Activated naive CD4-positive, alpha-beta T cell treated with anti-CD3 and anti-CD28 coated beads, Interleukin-2, amount 50 U/mL, for 72 hours (primary cell): ENCODE results near the gene FBXO36. TPM values are rescaled to one million over a fixed set of nuclear protein-coding genes. Genes with fewer than 3 reads are reported as not detected.
"Not testable (repeated sequence)": the region's sequence is repeated elsewhere in the genome, so short reads cannot be mapped to it uniquely, and the experiment has no call there.

Experiments used
- ATAC-seq, 2 donors: fragments of 150-1000 bp; cut with Tn5 transposase; 2 replicates each; pipeline ENCODE4 v1.10.0; 2021; ENCODE audit warnings: mild to moderate bottlenecking in 2 of 2, moderate library complexity in 2 of 2
- DNase-seq, 2 donors: peaks; one replicate each; pipeline ENCODE4 v3.0.0; 2021 to 2022; ENCODE audit warnings: low spot score in 2 of 2
- H3K27ac Mint-ChIP-seq, 2 donors: one replicate each; pipeline ENCODE4 v1.8.0; 2022; ENCODE audit warnings: mild to moderate bottlenecking in 2 of 2, mixed read lengths in 2 of 2
- H3K36me3 Mint-ChIP-seq, 2 donors: one replicate each; pipeline ENCODE4 v1.8.0; 2022; ENCODE audit warnings: mixed read lengths in 2 of 2
- H3K9me3 Mint-ChIP-seq, 2 donors: one replicate each; pipeline ENCODE4 v1.8.0; 2022; ENCODE audit warnings: mixed read lengths in 2 of 2
- total RNA-seq, 2 donors: library from RNA; stranded (reverse); gene quantifications; one replicate each; pipeline ENCODE4 v1.2.3, GENCODE V29; 2022

Gene FBXO36
- total RNA-seq, 2 donors from 2014 or later, result 0.91 to 1.3 TPM

DNA sequence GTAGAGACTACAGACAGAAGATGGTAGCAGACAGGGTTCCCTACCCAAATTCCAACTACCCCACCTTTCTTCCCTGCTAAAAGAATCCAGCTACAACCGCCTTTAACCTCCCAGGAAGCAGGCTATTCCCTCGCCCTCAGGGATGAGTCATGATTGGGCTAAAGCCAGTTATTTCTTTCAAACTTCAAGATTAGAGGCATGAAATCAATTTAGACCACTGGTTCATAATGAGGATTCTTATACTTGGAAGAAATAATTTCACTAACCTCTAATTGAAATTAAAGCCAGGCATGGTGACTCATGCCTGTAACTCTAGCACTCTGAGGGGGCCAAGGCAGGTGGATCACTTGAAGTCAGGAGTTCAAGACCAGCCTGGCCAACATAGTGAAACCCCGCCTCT, 20.5 kb upstream of the FBXO36 start:
- no peak overlapping the region for H3K27ac Mint-ChIP-seq
- no peak for DNase-seq
- ATAC-seq, result no peak
- no peaks in the 10 kb centered on the region for H3K9me3 Mint-ChIP-seq
- peaks cover 7 to 28% of the 10 kb centered on the region in 2 donors for H3K36me3 Mint-ChIP-seq

DNA sequence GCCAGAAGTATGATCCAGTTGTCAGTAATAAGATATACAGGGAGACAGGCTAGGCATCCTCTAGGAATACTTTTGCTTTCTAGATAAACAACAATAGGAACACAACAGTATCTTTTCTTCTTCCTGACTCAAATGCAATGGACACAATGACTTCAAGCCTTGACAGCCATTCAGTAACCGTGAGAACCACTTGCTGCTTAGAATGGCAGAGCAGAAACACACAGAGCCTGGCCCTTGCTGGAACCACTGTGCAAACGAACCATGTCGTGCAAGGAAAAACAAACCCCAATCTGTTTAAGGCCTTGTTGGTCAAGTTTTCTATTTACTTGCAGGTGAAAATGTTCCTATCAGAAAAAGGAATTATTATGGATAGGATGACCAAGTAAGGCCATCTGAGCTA, 19.3 kb upstream of the FBXO36 start:
- Mint-ChIP-seq H3K36me3 (peaks cover 7 to 35% of the 10 kb centered on the region in 2 donors), H3K27ac (no peak overlapping the region), H3K9me3 (no peaks in the 10 kb centered on the region)
- DNase-seq, result no peak
- no peak for ATAC-seq

DNA sequence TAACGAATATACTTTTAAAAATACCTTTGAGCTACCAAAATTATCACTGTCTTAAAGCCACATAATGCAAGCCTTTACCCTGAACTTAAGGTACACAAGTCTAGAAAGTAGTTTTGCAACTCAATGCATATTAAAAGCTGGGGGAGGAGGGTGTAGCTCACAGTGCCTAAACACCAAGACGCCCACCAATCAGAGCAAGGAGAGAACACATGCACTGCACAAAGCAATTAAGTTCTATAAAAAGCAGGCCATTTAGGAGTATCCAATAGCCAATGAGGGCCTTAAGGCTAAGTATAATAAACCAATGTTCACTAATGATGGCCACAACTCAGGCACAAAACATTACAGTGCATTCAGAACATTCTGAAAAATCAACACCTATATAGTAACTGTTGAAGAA, 16.7 kb upstream of the FBXO36 start:
- H3K27ac Mint-ChIP-seq, result peak overlapping the region in 1 of 2 donors; percentile 66
- H3K36me3 Mint-ChIP-seq, result peaks cover 7 to 35% of the 10 kb centered on the region in 2 donors
- DNase-seq (no peak), ATAC-seq (no peak)
- H3K9me3 Mint-ChIP-seq, result no peaks in the 10 kb centered on the region

DNA sequence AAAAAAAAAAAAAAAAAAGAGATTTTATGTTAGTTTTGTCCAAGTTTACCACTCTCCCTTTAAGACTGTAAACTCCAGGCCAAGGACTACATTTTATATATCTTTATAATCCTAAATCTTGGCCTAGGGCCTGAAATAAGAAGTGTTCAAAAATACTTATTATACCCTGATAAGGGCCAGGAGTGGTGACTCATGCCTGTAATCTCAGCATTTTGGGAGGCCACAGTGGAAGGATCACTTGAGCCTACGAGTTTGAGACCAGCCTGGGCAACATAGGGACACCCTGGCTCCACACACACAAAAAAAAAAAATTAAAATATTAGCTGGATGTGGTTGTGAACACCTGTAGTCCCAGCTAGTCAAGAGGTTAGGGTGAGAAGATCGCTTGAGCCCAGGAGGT, 13.2 kb upstream of the FBXO36 start:
- Mint-ChIP-seq H3K27ac (peak overlapping the region in 1 of 2 donors; percentile 23), H3K36me3 (peaks cover 0 to 14% of the 10 kb centered on the region in 2 donors), H3K9me3 (no peaks in the 10 kb centered on the region)
- DNase-seq (no peak), ATAC-seq (no peak)

DNA sequence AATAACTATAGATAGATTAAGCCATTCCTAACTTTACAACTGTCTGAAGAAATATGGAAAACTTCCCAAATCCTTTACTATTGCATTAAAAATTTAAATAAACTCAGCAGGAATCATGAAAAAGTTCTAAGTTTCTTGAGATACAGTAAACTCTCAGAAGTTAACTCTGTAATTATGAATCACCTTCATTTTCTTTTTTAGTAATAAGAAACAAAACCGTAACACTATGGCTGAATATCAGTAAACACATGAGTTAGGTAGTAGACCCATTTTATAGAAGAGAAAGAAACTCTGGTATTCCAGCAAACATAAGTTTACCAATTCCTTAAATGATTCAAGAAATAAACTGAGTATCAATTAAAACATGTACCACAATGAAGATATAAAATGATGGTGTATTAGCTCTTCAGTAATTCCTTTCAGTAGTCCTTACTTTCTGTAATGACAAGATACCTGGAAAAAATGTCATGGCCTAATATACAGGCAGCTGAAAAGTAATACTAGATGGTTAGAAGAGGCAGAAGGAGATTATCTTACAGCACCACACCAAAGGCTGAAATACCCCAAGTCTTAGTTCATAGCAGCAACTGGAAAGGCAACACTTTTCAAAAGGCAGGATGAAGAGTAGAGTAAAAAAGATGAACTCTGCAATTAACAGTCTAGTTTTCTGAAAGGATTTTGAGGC, 12.0 kb upstream of the FBXO36 start:
- Mint-ChIP-seq H3K9me3 (no peaks in the 10 kb centered on the region), H3K36me3 (peaks cover 0 to 11% of the 10 kb centered on the region in 2 donors), H3K27ac (peak overlapping the region; percentile 30 to 45)
- ATAC-seq (peak in 1 of 2 donors; percentile 86), DNase-seq (no peak)

DNA sequence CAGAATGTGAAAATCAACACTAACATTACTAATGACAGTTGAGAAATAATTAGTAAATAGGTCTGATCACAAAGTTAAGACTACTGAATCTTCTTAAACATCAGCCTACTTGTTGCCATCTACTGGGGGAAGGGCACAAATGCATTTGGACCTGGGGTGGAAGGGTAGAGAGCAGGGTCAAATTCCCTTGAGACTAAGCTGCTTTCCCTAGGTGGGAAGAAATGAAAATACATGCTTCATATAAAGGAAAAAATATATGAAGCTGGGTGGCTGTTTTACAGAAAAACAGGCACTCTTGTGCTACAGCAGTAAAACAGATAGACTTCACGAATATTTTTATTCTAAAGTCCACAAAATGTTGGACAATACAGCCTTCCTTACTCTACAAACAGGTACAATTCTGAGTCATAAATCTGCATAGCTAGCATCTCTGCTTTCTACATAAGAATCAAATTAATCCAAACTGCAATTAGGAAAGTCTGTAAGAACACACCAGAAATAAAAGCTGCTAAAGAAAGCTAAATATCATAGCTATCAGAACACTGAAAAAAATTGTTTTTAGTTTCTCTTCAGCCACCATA, 11.4 kb upstream of the FBXO36 start:
- Mint-ChIP-seq H3K9me3 (no peaks in the 10 kb centered on the region), H3K36me3 (peaks cover 0 to 7% of the 10 kb centered on the region in 2 donors), H3K27ac (peak overlapping the region in 1 of 2 donors; percentile 45)
- DNase-seq, result peak in 1 of 2 donors; percentile 11
- ATAC-seq, result peak in 1 of 2 donors; percentile 63

DNA sequence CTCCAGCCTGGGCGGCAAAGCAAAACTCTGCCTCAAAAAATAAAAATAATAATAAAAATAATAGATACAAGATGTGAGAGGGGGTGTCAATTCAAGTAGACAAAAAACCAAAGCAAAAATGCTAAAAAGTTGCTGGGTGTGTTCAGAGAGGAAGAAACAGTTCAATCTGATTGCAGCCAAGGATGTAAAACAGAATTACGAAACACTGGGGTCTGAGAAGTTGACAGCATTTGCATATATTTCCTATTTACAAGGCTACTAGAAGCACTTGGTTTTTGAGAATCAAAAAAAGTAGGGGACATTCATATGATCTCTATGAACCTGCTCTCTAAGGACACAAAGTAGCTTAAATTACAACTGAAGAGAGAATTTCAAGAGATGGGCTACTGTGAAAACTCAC, 8.1 kb upstream of the FBXO36 start:
- Mint-ChIP-seq H3K27ac (no peak overlapping the region), H3K9me3 (no peaks in the 10 kb centered on the region), H3K36me3 (peaks cover 9 to 16% of the 10 kb centered on the region in 2 donors)
- DNase-seq (no peak), ATAC-seq (no peak)

DNA sequence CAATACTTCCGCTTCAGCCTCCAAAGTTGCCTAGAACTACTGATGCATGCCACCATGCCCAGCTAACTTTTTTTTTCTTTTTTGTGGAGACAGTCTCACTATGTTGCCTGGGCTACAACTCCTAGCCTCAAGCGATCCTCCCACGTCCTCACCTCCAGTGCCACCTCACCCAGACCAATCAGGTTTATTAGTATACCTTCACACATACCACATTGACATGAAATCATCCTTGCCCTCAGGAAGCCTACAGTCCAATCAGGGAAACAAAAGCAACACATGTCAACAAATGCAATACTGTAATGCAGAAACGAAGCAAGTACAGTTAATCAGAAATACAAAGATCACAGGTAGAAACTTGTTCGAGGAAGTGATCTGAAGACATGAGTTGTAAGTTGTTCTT, 4.5 kb upstream of the FBXO36 start:
- H3K9me3 Mint-ChIP-seq, result no peaks in the 10 kb centered on the region
- DNase-seq (no peak), ATAC-seq (no peak)
- H3K36me3 Mint-ChIP-seq, result peaks cover 25 to 36% of the 10 kb centered on the region in 2 donors
- peak overlapping the region in 1 of 2 donors; percentile 12 for H3K27ac Mint-ChIP-seq

DNA sequence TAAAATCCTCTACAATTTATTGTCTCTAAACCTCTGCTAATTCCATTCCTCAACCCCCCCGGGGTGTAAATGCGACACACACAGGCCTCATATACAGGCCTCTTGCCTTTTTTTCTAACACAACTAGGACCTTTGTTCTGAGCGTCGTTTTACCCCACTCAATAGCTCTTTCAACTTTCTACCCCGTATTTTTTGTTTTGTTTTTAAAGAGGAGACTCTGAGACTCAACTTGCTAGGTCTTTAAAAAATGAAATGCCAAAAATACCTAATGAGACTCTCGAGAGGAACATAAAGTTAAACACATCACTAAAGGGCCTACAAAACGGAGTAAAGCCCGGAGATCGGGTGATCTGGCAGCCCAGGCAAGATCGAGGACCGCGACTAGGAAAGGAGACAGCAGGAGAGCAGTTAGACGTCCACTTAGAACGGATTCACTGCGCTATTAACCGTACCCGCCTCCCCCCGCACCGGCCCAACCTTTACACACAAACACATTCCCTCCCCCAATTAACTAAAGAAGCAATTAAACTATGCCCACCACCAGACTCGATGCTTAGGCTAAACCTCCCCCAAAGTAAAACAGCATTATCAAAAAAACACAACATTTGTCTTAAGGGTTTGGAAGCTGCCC, 2.2 kb upstream of the FBXO36 start:
- ATAC-seq (no peak), DNase-seq (peak in 1 of 2 donors; percentile 21)
- Mint-ChIP-seq H3K36me3 (peaks cover 25 to 36% of the 10 kb centered on the region in 2 donors), H3K9me3 (no peaks in the 10 kb centered on the region), H3K27ac (peak overlapping the region; percentile 99 to 100)

DNA sequence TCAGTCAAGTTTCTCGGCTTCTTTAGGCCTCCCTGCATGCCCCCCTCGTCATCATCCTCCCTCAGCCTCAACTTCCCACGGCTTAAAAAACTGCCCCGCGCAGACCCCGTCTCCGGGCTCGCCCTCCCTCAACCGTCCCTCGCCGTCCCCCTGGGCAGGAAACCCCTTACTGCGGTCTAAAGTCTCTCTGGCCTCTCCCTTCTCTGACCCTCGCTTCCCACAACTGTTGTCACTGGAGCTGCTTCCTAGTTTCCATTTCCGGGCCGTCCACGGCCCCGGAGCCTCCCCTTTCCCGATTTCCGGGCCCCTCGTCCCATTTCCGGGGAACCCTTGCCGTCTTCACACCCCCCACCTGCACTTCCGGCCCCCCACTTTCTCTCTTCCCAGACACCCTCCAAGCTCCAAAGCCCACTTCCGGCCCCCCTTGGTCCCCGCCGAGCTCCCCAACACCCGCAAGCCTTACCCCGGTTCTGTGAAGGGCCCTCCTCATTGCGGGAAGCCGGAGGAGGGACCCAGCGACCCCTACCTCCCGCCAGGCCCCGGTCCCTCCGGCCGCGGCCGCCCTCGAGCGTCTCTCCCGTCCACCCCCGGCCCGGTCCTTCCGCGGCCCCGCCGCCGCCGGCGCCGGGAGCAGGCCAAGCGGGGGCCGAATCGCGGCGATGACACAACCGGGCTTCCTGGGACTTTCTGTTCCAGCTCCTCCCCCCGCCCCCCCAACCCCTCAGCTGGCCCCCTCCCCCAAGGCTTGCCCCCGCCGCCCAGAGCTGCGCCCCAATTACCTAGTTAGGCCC, 1.0 kb upstream of the FBXO36 start:
- DNase-seq (peak in 1 of 2 donors; percentile 79), ATAC-seq (peak; percentile 14 to 25)
- Mint-ChIP-seq H3K27ac (peak overlapping the region; percentile 99 to 100), H3K9me3 (no peaks in the 10 kb centered on the region), H3K36me3 (peaks cover 25 to 36% of the 10 kb centered on the region in 2 donors)

DNA sequence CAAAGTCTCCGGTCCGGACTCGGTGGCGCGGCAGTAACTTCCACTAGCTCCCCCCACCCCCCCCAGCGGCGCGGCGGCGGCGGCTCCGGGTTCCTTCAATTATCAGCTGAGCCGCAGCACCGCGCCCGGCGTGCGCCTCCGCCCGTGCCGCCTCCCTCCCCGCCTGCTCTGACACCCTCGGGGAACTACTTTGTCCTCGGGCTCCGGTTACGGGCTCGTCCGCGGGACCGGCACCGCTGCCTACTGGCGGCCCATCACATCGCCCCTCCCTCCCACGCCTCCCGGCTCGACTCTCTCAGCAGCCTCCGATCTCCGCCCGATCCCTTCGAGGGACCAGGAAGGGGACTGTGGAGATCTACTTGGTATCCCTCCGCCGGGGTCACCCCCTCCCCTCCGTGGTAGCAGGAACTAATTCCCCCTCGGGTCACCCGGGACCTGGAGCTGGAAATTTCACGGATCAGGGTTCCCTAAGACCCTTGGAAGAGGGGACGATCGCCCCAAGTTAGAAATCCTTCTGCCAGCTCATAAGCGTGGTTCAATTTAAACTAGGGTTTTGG, 333 bp upstream of the FBXO36 start, which contains the start of gene TRIP12:
TSS of gene TRIP12 (minus strand) at position 118 of the 557 bp plus-strand sequence. CDS start 41,930 bp downstream, outside the sequence.
- DNase-seq, result peak; percentile 83 to 94
- peak; percentile 80 to 89 for ATAC-seq
- Mint-ChIP-seq H3K9me3 (no peaks in the 10 kb centered on the region), H3K36me3 (peaks cover 25 to 36% of the 10 kb centered on the region in 2 donors), H3K27ac (peak within 1 kb of the TSS; percentile 99 to 100)

DNA sequence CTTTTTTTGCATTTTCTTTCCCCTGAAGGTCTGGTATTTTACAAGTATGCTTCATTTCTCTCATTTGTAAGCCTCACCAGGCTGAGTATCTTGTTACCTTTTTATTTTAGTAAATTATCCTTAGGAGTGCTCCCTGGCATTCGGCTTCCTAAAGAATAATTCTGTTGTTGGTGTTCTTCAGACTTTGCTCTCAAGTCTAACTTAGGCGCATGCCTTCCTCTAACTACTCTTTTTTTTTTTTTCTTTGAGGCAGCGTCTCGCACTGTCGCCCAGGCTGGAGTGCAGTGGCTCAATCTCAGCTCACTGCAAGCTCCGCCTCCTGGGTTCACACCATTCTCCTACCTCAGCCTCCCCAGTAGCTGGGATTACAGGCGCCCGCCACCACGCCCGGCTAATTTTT, 2.2 kb downstream of the FBXO36 start:
- not testable (repeated sequence) for H3K27ac Mint-ChIP-seq, DNase-seq, ATAC-seq, H3K9me3 Mint-ChIP-seq
- H3K36me3 Mint-ChIP-seq, result peaks cover 15 to 24% of the 10 kb centered on the region in 2 donors

DNA sequence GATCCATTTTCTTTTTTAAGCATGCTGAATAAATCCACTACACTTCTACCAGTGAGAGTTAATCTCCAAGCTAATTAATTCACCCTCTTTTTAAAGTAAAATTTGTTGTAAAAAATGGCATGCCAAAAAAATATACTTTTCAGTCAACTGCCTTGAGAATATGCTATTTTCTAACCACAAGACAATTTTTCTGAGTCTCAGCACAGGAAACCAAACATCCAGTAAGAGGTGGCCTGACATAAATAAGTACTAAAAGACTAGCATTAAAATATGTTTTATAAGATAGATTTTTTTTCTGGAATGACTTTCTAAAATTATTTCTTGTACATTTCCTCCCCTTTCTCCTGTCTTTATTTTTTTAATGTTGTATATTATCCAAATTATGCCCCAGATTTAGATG, 2.9 kb downstream of the FBXO36 start:
- Mint-ChIP-seq H3K9me3 (no peaks in the 10 kb centered on the region), H3K36me3 (peaks cover 12 to 17% of the 10 kb centered on the region in 2 donors), H3K27ac (no peak overlapping the region)
- ATAC-seq, result no peak
- no peak for DNase-seq

DNA sequence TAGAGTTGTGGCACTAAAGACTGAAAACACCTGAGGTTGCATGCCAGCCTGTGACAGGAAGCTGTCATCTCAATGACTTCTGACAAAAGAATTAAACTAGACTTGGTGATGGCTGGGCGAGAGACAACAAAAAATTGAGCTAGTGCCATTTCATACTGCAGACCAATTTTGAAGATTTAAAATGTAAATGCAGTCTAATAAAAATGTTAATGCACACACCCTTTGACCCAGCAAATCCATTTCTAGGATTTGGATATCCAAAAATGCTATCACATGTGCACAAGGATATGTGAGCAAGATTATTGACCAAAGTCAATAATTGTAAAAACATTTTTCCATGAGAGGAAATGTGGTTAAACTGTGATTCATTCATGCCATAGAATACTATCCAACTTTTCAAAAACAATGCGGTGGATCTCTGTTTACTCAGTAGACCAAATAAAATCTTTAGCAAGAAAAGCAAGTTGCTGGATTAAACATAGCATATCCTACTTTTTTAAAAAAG, 5.6 kb downstream of the FBXO36 start:
- no peaks in the 10 kb centered on the region for H3K9me3 Mint-ChIP-seq
- peaks cover 0 to 5% of the 10 kb centered on the region in 2 donors for H3K36me3 Mint-ChIP-seq
- DNase-seq (no peak), ATAC-seq (no peak)
- no peak overlapping the region for H3K27ac Mint-ChIP-seq

DNA sequence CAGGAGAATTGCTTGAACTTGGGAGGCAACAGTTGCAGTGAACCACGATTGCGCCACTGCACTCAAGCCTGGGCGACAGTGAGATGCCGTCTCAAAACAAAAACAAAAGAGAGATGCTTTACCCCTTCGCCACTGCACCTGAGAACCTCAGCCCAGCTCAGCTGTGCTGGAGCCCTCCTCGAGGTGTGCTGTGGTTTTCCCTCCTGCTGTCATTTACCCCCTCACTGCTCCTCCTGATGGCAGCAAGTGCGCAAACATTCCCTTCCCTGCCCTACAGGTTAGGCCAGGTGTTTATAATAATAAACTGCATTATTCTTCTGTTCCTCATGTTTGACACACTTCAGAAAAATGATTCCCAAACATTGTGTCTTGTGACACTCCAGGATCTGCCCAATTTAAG, 8.4 kb downstream of the FBXO36 start:
- DNase-seq, result no peak
- Mint-ChIP-seq H3K9me3 (no peaks in the 10 kb centered on the region), H3K36me3 (peaks cover 0 to 5% of the 10 kb centered on the region in 2 donors), H3K27ac (no peak overlapping the region)
- ATAC-seq, result no peak

DNA sequence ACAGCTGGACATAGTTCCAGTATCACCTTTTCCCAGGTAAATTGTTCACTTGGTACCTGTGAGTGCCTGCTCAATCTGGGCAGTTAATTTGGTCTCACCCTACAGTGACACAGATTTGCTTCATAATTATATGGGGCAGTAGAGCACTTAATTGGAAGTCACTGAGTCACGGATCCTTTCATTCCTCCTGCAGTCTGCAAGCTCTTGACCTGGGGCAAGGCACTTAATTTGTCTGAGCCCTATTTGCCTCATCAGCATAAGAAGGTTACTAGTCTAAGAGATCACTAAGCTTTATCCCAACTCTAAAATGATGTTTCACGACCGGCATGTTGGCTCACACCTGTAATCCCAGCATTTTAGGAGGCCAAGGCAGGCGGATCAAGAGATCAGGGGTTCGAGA, 8.9 kb downstream of the FBXO36 start:
- H3K27ac Mint-ChIP-seq, result no peak overlapping the region
- H3K9me3 Mint-ChIP-seq, result no peaks in the 10 kb centered on the region
- peaks cover 0 to 5% of the 10 kb centered on the region in 2 donors for H3K36me3 Mint-ChIP-seq
- no peak for DNase-seq
- no peak for ATAC-seq
